ENCODE measurements around the gene EXOC6B.

DNA sequence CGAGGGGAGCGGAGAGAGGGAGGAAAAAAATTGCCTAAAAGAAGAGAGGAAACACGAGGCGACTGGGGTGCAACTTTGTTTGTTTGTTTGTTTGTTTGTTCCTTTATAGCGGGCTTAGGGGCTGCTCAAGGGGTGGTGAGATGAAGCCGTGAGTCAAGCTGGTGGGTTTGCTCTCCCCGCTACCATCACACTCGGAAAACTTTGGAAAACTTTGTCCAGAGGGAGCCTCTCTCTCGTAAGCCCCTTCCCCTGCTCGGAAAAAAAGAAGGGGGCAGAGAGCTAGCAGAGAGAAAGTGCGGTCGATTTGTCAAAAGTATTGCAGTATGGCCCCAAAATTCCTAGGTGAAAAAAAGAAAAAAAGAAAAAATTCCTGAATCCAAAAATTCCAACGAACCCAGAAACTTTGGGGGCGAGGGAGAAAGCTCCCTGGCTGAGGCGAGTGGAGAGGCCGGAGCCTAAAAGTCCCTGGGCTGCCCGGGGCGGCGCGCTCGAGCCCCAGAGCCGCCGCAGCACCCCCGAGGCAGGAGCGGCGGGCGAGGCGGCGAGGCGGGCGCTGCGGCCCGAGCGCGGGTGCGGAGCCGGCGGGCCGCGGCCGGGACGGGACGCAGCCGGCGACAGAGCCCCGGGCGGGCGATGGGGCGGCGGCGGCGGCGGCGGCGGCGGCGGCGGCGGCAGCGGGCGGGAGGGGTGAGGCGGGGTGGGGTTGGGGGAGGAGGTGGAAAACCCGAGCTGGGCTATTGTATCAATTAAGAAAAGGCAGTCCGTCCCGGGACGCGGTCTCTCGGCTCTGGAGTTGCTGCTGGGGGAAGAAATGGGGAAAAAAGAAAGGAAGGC, 677.6 kb downstream of the EXOC6B start:
- TF ChIP-seq POLR2A (IDR thresholded peaks at IDR 0.05) (no peak), CTCF (IDR thresholded peaks at IDR 0.05) (no peak)

All from esophagus squamous epithelium (tissue), 4 donors.